NCI-H1417 (cell line): Measurements from ENCODE around the gene MDP1.

ENCODE experiments used
- DNase-seq, 3 experiments: peaks; one replicate each; lab custom pipeline; 2025; lab: John Stamatoyannopoulos, UW

The MDP1 gene

GRCh38 chr14:24198814-24199524 lies 16.9 kb downstream of the MDP1 start:
- no peak for DNase-seq

DNA sequence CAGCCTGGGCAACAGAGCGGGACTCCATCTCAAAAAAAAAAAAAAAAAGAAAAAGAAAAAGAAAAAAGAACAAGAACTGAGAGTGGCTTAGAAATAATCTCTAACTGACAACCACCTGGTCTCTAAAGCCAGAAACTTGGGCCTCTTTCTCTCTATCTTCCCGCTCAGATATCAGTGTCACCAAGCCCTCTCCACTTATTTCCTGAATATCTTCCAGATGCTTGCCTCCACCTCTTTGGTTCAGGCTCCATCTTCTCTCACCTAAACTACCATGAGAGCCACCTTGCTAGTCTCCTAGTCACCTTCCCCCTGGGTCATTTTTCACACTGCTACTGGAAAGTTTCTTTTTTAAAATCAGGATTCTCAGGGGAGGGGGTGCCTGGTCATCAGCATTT lies 18.8 kb downstream of the MDP1 start:
- no peak for DNase-seq

DNA sequence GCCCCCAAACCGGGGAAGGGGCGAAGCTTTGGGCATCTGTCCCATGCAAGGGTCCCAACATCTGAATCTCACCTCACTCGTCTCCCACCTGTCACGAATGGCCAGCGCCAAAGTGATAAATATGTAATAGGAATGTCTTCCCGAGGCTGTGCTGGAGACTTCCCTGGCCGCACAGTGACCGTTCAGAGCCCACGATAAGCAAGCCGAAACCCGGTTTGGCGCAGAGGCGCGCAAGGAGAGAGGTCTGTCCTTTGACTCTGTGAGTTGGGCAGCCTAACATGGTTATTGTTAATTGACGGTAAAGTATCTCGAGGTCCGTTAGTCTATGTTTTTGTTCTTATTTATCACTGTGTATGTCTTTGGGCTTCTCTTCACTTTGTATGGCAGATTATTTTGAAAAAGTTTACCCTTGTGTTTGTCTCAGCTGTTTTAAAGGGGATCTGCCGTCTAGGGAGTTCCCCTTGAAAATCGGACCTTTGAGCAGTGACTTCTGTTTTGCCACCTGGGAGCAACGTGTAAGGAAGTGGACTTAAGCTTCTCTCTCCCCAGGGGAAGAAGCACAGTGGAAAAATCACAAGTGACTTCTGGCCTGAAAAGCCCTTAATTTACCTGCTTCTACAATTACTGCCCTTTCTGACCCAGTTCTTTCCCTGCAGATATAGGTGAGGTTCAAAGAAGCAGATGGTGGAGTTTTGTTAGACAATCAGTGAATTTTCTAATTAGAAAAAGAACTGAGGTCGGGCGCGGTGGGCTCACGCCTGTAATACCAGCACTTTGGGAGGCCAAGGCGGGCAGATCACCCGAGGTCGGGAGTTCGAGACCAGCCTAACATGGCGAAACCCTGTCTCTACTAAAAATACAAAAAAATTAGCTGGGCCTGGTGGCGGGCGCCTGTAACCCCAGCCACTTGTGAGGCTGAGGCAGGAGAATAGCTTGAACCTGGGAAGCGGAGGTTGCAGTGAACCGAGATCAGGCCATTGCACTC lies 19.5 kb downstream of the MDP1 start:
- peak in 2 of 3 experiments; percentile 40 to 73 for DNase-seq

DNA sequence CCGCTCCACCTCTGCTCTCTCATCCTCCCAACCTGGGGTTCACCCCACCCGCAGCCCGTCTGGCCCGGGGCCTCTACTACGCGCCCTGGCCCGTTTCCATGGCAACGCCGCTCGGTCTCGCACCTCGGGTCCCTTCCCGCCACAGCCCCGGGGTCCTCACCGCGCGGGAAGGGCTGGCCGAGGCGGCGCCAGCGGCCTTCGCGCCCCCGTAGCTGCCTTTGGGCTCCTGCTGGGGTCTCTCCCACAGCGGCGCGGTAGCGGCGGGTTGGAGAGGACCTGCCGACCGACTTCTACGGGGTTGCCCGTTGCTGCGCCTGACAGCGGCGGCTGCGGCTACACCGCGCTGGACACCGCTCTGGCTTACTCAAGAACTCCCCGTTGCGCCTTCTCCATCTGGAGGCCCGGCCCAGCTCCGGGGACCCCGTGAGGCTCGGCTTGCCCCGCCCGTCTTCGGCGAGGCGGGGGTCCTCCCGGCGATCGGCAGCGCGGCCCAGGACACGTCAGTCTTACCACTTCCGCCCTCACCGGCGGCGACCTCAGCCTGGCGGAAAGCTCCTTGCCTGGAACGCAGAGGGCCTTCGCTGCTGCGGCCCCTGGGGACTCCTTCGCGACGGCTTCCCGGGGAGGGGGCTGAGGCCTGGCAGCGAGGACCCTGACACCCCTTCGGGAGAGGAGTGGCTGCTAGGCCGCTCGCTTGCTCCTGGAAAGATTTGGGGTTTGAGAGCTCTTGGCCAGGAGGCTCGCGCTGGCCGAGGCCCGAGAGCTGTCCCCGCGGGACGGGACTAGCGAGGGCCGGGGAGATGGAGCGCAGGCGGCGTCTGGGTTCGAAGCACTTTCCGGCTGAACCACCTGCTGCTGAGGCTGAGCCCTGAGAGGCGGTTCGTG lies 20.4 kb downstream of the MDP1 start, which contains the start of gene TM9SF1:
TSS of gene TM9SF1 (minus strand) at position 256 of the 885 bp plus-strand sequence. CDS start 422 bp downstream, outside the sequence.
- DNase-seq: peak; percentile 85 to 93 (median 92)

GRCh38 chr14:24194873-24195185 lies 21.0 kb downstream of the MDP1 start:
- DNase-seq: no peak

GRCh38 chr14:24194186-24194872 lies 21.5 kb downstream of the MDP1 start:
- no peak for DNase-seq

DNA sequence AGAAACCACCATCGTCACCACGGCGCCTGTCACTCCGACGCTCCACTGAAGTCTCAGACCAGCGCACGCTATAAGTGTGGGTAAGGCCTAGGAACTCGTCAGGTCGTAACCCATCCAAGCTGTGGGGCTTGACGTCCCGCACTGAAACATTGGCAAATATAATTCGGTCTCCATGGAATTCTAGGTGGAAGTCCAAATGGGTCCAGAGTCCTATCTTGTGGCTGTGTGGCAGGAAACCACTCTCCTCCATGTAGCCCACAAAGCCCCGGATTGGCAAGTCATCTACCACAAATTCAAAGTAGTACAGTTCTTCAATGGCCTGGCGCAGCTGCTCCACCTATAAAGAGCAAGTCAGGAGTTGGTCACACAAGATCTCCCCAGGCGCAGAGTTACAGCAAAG lies 22.9 kb downstream of the MDP1 start:
- DNase-seq: no peak

GRCh38 chr14:24190416-24190815 lies 25.4 kb downstream of the MDP1 start:
- DNase-seq: no peak

DNA sequence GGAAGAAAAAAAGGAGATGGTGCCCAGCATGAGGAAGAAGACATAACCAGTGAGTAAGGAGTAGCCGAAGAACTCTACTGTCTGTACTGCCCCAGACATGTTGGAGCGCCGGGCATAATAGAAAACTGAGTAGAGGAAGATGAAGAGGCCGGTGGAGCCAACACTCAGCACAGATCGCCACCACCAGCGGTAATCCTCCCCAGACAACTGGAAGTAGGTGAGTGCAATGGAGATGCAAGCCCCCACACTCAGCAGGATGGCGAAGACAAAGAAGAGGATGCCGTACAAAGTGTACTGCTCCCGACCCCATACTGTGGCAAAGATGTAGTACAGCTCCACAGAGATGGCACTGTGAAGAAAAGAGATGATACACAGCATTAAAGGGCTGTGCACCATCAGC lies 26.4 kb downstream of the MDP1 start:
- no peak for DNase-seq

- no peak for DNase-seq
Measured at GRCh38 chr14:24189059-24189375, 26.8 kb downstream of the MDP1 start.

- peak; percentile 96 to 99 (median 98) for DNase-seq
Measured at GRCh38 chr14:24188251-24189058, 27.4 kb downstream of the MDP1 start, which contains the start of gene IPO4. Gene IPO4 (minus strand): TSS chr14:24188816. CDS start chr14:24188787, 29 bp downstream.

DNA sequence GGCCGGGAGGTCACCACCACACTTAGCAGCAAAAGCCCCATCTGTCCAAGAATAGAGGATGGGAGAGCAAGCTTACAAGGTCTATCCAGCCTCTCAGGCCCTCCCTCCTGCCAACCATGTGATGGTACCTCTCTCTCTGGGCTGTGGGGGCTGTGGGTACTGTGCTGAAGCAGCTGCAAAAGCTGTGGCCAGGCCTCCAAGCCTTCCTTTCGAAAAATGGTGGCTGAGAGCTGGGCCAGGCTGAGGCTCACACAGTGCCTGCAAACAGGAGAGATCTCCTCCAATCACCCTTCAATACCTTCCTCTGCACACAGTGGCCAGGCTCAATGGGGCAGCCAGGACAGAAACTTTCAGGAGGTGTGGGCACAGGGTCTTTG lies 28.3 kb downstream of the MDP1 start:
- DNase-seq: no peak

DNA sequence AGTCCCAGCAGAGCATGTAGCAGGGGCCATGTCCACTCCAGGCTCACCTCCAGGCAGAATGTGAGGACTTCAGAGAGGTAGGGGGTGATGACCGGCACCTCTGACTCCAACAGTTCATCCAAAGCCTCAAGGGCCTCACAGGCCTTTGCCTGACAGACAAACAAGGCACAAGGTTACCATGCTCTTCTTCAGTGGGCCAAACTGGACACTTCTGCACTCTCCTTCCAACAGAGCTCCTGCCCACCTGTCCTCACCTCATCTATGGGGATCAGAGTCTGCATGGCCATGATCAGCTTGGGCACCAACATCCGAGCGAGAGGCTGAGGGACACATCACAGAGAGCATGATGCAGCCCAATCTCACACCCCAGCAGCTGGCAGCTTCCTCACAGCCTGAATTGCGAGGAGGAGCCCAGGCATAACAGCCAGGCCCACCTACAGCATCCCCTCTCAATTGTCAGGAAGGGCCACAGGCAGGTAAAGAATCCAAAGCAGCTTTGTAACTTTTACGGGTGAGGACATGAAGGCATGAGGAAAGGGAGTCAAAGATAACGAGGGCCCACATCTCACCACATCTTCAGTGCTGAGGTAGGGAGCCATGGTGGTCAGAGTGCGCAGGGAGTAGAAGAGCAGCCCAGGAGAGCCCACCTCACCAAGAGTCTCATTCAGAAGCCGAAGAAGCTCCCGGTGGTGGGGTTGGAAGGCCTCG lies 28.9 kb downstream of the MDP1 start:
- no peak for DNase-seq

- DNase-seq: no peak
Measured at GRCh38 chr14:24185741-24186140, 30.1 kb downstream of the MDP1 start.

GRCh38 chr14:24185026-24185425 lies 30.8 kb downstream of the MDP1 start:
- no peak for DNase-seq

GRCh38 chr14:24184104-24184970 lies 31.5 kb downstream of the MDP1 start:
- no peak for DNase-seq

DNA sequence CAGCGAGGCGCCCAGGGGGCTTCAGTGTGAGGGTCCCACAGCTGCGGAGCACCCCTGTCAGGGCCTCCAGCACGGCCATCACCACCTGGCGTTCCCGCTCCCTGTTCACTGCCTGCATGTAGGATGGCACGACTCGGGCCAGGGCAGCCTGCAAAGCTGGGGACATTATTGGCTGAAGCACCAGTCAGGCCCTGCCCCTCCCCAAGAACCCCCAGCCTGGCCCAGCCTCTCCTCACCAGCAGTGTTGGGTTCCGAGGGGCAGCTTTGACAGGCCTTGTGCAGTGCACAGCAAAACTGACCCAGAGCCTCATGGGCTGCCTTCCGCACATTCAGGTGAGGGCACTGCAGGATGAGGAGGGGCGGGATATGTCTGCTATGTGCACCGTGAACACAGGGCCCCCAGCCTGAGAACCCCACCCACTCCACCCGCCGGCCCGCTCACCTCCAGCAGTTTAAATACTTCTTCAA lies 32.8 kb downstream of the MDP1 start:
- DNase-seq: no peak

DNA sequence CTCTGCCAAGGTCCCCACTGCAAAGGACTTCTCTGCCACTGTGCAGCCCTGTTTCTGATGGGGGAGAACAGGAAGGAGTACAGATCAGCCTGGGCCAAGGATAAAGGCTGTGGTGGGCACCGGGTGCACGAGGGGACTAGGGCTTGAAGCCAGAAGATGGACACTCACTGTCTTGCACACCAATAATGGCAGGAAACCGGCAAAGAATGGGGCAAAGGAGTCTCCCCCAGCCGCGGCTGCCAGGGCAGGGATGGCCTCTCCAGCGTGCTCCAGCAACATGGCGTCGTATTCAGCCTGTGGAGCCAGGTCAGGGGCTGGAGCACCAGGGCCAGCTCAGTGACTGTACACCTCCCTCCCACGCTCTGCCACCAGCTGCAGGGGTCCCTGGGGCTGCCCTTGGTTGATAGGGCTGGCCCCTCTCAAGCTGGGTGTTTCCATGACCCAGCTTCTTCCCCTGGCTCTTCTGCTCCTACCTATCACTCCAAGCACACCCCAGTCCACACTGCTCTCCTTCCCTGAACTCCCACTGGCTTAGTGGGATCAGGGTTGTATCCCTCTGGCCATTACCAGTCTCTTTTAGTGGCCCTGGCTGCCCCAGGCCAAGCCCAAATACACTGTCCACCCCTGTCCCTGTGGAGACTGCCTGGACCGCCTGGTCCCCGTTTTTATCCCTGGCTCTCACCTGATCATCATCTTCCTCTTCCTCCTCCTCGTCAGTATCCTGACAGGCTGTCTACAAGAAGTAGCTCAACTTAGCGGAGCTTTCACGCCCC lies 33.6 kb downstream of the MDP1 start:
- DNase-seq: no peak
